NCI-H82 treated with DMSO at 0.1 percent for 48 hours (cell line): ENCODE measurements around the gene OPA3.
"Not testable (repeated sequence)": the region's sequence is repeated elsewhere in the genome, so short reads cannot be mapped to it uniquely, and the experiment has no call there.

ENCODE experiments used
- DNase-seq: peaks from one replicate; lab custom pipeline; 2025; ENCODE audit not compliant: unreplicated experiment; lab: John Stamatoyannopoulos, UW

OPA3 gene

DNA sequence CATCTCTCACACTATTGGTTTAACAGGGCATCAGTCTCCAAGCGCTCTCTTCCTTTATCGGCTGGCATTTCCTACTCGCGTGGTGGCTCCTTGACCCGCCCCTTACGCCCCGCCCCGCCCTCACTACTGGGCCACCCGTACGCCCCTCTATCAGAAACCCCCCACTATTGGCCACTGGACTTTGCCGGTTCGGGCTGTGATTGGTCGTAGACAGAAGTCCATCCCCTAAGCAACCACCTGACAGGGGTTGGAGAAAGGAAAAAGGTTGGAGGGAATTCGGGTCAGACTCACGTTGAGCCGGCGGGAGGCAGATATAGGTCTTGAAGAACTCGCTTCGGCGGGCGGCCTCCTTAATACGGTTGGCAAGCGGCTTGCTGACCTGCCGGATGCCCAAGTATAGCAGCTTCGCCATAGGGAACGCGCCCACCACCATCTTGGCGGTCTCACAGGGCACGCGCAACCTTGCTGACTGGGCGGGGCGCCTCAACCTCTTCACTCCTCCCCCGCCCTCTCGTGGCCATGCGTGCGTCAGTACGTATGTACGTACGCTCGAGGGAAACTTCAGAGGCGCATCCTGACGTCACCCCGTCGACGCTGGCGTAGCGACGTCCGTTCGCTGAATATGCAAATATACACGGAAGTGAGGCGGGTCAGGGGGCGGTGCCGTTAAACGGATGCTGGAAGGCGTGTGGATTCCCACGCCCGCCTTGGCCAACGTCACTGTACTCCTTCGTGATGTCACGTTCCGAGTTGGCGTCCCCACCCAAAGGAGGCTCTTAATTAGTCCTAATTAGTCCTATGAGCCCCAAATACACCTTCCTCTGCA is at the start of gene OPA3:
Gene OPA3, minus strand, starts transcription at position 471 of the 826 bp plus-strand sequence. Its CDS starts 38 bp downstream, at position 433.
- peak; percentile 99 for DNase-seq

DNA sequence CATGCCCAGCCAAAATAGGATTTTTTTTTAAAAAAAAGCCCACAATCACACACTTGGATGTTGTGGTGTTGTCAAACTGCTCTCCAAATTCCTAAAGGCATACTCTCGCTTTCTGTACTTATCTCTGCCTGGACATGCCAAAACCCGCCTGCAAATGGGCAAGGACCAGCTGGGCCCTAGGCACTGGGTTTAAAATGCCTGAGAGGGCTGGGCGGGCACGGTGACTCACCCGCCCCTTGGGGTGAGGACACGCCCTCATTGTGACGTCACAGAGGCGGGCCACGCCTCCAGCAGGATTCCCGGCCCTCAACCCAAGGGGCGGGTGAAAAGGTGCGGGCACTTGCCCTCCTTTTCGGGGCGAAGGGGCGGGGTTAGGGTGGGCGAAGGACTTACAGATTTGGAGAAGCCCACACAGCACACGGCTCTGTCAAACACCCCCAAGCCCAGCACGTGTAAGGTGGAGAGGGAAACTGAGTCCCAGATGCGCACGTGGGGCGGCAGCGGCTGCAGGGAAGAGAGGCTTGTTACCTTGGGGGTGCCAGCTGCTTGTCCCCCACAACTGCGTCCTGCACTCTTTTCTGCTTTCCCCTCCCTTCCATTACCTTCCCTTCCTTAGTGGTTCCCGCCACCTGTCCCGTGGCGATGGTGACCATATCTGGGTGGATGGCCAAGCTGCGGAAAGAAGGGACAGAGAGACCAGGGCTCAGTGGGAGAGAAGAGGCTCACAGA is 48.0 kb upstream of the OPA3 start:
- DNase-seq: peak; percentile 15

DNA sequence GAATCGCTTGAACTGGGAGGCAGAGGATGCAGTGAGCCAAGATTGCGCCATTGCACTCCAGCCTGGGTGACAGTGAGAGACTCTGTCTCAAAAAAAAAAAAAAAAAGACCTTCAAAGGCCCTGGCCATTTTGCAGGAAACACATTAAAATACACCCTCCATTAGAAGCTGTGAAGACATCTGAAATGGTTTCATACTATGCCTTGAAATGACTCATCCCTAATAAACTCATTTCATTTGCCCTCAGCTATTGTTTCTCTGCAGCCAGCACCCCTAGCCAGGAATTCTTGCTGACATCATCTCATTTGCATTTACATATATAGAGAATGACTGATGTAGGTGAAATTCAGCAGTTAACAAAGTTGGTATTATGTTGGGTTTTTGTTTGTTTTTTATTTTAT is 45.9 kb upstream of the OPA3 start:
- no peak for DNase-seq

DNA sequence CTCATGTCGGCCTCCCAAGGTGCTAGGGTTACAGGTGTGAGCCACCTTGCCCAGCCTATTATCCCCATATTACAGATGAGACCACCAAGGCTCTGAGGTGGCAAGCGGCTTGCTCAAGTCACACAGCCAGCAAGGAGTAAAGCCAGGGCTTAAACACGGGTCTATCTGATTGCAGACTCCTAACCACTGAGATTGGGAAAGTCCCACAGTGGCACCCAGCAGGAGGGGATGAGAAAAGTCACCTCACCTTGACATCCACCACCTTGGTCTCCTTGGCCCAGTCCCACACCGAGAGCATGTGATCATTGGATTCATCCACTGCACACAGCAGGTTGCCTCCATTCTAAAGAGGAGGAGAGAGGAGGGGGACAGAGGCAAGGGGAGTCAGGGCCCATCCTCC is 45.1 kb upstream of the OPA3 start:
- DNase-seq: no peak

DNA sequence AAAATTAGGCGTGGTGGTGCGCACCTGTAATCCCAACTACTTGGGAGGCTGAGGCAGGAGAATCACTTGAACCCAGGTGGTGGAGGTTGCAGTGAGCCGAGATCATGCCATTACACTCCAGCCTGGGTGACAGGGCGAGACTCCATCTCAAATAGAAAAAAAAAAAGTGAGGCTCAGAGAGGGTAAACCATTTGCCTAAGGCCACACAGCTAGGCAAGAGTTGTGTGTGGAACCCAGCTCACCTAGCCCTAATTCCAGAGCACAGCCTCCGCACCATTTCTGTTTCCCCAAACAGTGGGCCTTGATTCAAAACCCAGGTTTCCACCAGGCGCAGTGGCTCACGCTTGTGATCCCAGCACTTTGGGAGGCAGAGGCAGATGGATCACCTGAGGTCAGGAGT is 43.6 kb upstream of the OPA3 start:
- not testable (repeated sequence) for DNase-seq

DNA sequence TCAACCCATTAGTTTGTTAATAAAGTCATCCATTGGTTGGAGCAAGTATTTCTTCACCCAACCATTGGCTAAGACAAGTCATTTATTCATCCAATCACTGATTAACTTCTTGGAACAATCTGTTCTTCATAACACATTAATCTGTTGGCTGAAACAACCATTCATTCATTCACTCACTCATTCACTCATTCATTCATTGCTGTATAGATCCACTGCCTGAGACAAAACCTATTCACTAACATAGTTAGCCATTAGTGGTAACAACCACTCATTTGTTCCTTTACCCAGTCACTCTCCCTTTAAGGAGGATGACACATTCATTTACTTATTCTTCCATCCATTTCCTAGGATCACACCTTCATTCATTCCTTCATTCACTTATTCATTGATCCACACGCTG is 39.4 kb upstream of the OPA3 start:
- no peak for DNase-seq

DNA sequence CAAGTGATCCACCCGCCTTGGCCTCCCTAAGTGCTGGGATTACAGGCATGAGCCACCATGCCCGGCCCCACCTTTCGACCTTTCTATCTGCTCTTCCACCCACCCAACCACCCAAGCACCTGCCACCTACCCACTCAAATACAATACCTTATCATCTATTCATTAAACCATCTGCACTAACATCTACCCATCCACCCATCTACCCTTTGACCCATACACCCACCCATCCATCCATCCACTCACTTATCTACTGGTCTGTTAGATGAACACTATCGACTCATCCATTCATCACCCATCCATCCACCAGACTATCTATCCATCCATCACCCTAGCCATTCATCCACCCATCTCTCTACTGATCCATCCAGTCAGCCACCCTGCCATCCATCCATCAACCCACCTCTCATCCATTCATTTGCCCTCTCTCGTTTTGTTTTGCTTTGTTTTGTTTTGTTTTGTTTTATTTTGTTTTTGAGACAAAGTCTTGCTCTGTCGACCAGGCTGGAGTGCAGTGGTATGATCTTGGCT is 37.4 kb upstream of the OPA3 start:
- no peak for DNase-seq

DNA sequence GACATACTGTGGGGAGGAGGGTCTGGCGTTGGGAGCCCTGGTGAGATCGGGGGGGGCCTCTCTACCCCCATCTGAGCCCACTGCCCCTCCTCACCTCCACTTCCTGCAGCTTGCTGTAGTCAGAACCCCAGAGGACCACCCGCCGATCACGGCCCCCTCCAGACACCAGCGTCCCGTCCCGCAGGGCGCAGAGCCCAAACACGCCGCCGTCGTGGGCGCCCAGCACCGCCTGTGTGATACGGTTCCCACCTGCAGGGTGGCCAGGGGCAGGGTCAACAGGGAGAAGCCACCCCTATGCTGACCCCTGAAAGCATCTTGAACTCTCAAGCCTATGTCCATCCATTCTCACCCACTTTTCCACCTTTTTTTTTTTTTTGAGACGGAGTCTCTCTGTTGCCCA is 36.8 kb upstream of the OPA3 start:
- no peak for DNase-seq

DNA sequence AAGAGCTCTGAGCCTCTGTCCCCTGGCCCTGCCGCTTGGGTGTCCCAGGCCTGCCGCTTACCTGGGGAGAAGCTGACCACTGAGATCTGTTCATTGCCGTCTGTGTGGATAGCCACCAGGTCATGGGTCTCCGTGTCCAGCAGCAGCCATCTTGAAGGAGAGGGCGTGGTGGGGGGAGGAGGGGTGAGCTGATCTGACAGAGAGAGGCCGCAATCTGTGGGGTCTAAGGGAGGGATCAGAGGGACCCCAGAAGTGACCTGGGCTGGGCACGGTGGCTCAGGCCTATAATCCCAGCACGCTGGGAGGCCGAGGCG is 32.1 kb upstream of the OPA3 start:
- DNase-seq: no peak

DNA sequence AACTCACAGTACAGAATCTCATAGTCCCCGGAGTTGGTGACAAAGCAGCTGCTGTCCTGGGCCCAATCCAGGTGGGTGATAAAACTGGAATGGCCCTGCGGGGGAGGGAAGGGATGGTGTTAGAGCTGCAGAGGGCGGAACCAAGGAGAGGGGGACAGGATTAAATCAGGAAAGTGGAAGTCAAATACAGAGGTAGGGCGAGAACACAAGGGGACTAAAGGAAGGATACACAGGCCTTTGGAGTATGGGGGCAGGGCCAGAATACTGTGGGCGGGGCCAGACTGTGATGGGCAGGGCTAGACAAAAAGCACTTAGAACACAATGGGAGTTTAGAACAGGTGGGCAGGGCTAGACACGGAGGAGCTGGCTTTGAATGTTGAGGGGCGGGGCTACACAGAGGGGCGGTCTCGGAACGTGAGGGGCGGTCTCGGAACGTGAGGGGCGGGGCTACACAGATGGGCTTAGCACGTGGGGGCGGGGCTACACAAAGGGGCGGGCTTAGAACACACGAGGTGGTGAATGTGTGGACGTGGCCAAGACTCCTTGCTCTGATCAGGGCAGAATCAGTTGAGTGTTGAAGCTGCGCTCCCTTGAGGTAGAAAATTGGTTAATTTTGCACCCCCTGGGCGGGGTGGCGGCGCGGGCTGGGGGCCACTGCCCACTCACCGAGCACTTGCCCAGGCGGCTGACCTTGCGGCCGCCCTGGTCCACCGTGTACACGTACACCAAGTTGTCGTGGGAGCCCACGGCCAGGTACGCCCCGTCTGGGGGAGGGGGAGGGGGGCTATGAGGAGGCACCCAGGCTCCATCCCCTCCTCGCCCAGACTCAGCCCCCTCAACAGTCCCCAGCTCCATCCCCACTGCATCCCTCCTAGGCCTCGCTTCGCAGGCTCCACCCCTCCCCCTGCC is 31.4 kb upstream of the OPA3 start:
- DNase-seq: peak; percentile 99

DNA sequence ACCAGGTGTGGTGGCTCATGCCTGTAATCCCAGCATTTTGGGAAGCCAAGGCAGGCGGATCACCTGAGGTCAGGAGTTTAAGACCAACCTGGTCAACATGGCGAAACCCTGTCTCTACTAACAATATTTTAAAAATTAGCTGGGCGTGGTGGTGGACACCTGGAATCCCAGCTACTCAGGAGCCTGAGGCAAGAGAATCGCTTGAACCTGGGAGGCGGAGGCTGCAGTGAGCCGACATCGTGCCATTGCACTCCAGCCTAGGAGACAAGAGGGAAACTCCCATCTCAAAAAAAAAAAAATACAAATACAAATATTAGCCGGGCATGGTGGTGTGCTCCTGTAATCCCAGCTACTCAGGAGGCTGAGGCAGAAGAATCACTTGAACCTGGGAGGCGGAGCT is 30.5 kb upstream of the OPA3 start:
- DNase-seq: not testable (repeated sequence)

DNA sequence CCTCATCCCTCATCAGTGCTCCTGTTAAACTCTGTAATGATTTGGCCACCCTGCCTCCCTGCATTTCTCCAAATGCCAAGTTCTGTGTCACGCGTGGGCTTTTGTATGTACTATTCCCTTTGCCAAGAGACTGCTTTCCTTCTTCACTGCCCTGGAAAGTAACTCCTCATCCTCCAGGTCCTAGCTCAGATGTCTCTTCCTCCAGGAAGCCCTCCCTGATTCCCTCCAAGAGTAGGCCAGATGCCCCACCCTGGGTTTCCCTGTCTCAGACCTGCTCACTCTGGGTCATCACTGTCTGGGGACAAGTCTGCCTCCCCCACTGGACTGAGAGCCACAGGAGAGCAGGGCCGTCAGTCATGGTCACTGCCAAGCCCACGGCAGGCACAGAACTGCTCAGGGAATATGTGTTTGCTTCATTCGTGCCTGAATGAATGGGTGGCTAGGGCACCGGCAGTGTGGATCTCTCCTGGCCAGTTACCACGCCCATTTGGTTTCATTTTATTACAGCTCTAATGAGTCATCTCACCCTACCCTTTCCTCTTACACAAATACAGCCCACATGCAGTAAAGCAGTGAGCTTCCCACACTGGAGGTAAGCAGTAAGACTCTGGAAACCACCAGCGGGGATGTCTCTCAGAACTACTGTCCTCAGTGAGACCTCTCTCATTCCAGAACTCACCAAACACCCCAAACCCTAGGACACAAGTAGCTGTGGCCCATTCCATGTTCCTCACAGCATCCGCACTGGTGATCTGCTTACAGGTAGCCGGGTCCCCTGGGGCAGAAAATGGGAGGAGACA is 29.5 kb upstream of the OPA3 start:
- no peak for DNase-seq

DNA sequence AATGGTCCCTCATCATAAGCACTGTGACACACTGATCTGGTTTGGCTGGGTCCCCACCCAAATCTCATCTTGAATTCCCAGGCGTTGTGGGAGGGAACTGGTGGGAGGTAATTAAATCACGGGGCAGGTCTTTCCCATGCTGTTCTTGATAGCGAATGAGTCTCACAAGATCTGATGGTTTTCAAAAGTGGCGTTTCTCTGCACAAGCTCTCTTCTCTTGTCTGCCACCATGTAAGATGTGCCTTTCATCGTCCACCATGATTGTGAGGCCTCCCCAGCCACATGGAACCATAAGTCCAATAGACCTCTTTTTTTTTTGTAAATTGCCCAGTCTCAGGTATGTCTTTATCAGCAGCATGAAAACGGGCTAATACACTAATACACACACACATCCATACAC is 24.3 kb upstream of the OPA3 start:
- no peak for DNase-seq

DNA sequence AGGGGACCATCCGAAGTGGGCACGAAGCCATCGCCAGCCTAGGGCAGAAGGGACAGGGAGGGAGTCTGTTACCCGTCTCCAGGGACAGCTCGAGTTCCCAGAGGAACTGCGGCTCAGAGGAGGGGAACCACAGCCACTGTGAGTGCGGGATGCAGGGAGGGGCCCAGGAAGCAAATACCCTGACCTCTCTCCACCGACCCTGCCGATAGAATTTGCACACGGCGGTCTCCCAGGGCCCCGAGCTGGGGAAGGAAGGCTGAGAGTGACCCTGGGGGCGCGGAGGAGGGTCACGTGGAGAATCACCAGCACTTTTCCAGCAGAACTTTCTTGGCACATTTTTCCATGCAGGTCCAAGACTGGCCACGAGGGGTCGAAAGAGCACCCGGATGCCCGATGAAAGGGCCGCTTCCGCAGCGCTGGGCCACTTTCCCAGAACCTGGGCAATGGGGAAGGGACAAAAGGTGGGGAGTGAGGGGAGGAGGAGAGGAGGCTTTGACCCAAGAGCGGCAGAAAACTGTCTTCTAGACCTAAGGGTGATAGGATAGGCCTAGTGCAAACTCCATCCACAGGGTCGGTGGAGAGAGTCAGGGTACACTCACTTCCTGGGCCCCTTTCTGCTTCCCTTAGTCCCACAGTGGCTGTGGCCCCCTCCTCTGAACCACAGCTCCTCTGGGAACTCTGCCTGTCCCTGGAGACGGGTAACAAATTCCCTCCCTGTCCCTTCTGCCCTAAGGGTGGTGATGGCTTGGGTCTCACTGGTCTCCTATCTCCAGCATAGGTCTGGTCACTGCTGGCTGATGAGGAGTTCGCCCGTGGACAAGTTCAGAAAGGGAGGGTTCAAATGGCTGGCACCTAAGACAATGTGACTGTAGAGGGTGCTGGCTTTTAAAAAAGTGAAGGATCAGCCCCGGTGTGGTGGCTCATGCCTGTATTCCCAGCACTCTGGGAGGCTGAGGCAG is 22.7 kb upstream of the OPA3 start:
- DNase-seq: peak; percentile 40

DNA sequence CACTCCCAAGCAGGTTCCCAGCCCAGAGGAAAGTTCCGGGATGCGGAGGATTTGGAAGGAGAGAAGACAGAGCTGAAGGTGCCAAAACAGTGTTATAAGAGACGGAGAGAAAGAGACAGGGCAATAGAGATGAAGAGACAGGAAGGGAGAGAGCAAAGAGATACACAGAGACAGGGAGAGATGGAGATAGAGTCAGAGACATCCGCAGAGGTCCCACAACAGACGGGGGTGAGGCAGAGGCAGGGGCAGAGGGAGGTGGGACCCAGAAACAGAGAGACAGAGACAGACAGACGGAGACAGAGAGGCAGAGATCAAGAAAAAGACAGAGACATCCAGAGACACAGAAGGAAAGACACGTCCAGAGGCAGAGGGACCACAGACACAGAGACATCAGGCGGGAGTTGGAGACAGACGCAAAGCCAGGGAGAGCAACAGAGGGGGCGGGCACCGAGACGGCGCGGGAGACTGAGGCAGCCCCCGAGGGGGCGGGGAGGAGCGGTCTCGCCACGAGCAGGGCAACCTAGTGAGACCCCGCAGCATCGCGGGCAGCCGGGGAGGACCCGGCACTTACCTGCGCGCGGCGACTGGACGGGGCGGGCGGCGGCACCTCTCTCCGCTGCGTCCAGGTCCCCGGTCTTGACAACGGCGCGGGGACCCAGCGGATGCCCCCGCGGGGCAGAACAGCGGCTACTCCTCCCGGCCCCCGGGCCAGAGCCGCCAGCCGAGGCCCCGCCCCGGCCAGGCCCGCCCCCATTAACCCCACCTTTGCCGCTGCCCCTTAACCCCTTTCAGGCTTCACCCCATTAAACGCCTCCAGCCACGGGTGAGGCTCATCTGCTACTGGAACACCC is 17.1 kb upstream of the OPA3 start, which contains the start of gene GPR4:
Gene GPR4, minus strand, starts transcription at position 689 of the 851 bp plus-strand sequence. CDS start 10,346 bp downstream, outside the sequence.
- DNase-seq: no peak

DNA sequence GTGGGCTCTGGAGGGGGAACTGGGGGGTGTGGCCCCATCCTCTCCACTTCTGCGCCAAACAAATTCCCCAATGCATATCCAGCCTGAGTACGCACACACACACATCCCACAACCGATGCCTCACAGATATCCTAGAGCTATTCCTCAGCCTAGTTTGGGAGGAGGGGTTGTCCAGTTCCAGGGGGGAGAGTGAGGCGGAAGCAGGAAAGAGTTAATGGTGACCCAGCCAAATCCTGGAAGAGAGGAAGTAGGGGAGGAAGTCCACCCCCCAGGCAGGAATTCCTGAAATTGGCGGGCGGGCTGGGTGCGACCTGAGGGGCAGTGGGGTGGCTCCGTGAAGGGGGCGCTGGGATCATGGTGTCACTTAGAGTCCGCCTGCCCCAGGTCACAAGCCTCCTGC is 16.5 kb upstream of the OPA3 start:
- DNase-seq: no peak

DNA sequence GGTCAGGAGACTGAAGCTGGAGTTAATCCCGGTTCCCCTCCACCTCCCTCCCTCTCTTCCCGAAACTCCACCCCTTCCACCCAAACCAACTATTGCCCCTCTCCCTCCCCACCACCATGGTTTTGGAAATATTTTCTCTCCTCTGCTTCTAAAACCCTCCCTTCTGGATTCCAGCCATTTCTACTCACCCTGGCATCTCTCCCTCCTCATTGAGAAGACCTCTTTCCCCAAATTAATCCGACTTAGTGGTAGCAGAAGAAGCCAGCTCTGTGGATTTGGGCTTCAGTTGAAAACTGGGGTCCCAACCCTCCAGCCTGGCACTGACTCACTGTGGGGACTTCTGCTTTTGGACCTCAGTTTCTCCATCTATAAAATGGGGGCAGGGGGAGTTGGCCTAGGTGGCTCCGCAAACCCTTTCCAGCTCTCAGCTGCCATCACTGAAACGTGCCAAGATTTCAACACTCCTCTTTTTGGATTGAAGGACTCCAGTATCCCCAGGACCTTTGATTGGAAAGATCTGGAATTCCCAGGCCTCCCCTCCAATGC is 15.8 kb upstream of the OPA3 start:
- no peak for DNase-seq

DNA sequence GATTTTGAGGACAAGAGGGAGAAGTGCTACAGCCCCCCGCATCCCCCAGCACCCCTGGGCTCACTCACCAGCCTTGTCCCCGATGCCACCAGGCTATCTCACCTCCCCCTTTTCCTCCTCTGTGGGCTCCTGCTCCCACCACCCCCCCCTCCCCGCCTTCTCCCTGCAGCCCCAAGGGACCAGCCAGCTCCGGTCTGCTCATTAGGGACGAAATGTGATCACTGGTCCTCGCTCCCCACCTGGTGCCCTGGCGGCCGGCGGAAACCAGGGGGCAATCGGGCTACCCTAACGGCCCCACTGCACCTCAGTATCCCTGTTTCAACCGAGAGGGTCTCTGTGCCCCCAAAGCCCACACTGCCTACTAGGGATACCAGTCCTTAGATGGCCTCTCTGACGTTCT is 14.7 kb upstream of the OPA3 start:
- DNase-seq: no peak
